ENCODE results near the gene GNPDA1. TPM values are rescaled to one million over a fixed set of nuclear protein-coding genes. Genes with fewer than 3 reads are reported as not detected.

The GNPDA1 gene
- total RNA-seq, 1 experiment from 2014 or later: 99.9 TPM

DNA sequence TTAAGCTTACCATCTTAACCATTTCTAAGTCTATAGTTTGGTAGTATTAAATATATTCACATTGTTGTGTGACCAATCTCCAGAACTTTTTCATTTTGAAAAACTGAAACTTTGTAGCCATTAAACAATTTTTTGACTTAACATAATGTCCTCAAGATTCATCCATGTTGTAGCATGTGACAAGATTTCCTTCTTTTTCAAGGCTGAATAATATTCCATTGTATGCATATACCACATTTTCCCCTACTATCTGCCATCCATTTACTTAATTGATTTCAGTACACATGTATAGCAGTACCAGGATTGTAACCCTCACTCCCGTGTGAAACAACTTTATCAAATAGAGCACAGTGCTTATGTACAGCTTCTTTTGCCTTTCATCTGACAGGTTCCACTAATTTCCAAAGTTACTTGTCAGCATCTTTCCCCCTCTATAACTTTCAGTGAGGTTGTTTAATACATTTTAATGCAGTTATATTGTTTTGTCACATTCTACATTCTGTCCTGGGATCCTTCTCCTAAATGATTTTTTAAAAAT is 7.4 kb upstream of the GNPDA1 start:
- Histone ChIP-seq H3K36me3 (ENCODE audit: control insufficient read depth, insufficient read depth, low read length) (no peaks in the 10 kb centered on the region), H3K27me3 (ENCODE audit: control insufficient read depth, insufficient read depth, low read length) (no peaks in the 10 kb centered on the region), H3K4me1 (ENCODE audit: control insufficient read depth, insufficient read depth, low read length) (peaks cover 9% of the 10 kb centered on the region), H3K9me3 (ENCODE audit: control insufficient read depth, insufficient read depth, low read depth, low read length) (peaks cover 4% of the 10 kb centered on the region; the same call in 1 of the 2 replicates), H3K27ac (ENCODE audit: low read length) (no peak overlapping the region), H3K4me3 (ENCODE audit: low read depth in 2 of 2, low read length in 2 of 2) (no peak overlapping the region)
- TF ChIP-seq REST (IDR thresholded peaks at IDR 0.05; ENCODE audit: insufficient read depth in 1 of 2, low read depth in 2 of 2, low read length in 1 of 2) (no peak), TCF7L2 (IDR thresholded peaks at IDR 0.05; ENCODE audit: low read depth, low read length) (no peak), CTCF (IDR thresholded peaks at IDR 0.05) (no peak), SIN3A (IDR thresholded peaks at IDR 0.05; ENCODE audit: borderline replicate concordance, insufficient read depth, low read depth, low read length) (no peak)
- intact Hi-C loops (cut with micrococcal nuclease; ENCODE audit: unreplicated experiment): no loop called here
- ATAC-seq: no peak
- no peak for DNase-seq (ENCODE audit: low read depth, low spot score)
- POLR2A ChIA-PET: interaction anchor here (0.6 to 0.8 kb wide), 2 partner anchors 33 to 209 kb away, joined by 4 read pairs; no protein-coding TSS in a partner anchor
- BruUV-seq (replicated peaks): no TSS peak
- CTCF ChIA-PET: interaction anchor here (0.5 kb wide), 1 partner anchor 20 kb away, joined by 4 read pairs; no protein-coding TSS in a partner anchor
- in situ Hi-C loops (cut with HindIII; ENCODE audit: low pct_unique_long_range_greater_than_20kb, low sequenced_read_pairs): no loop called here

GRCh38 chr5:142017832-142018427 is 5.1 kb upstream of the GNPDA1 start:
- DNase-seq (ENCODE audit: low read depth, low spot score): no peak
- Histone ChIP-seq H3K9me3 (ENCODE audit: control insufficient read depth, insufficient read depth, low read depth, low read length) (peaks cover 4% of the 10 kb centered on the region; the same call in 1 of the 2 replicates), H3K27ac (ENCODE audit: low read length) (no peak overlapping the region), H3K4me3 (ENCODE audit: low read depth in 2 of 2, low read length in 2 of 2) (no peak overlapping the region), H3K27me3 (ENCODE audit: control insufficient read depth, insufficient read depth, low read length) (no peaks in the 10 kb centered on the region), H3K36me3 (ENCODE audit: control insufficient read depth, insufficient read depth, low read length) (no peaks in the 10 kb centered on the region), H3K4me1 (ENCODE audit: control insufficient read depth, insufficient read depth, low read length) (peaks cover 22% of the 10 kb centered on the region)
- ChIA-PET CTCF (no interaction called here), POLR2A (no interaction called here)
- intact Hi-C loops (cut with micrococcal nuclease; ENCODE audit: unreplicated experiment) (no loop called here), in situ Hi-C loops (cut with HindIII; ENCODE audit: low pct_unique_long_range_greater_than_20kb, low sequenced_read_pairs) (no loop called here)
- TF ChIP-seq CTCF (IDR thresholded peaks at IDR 0.05) (no peak), SIN3A (IDR thresholded peaks at IDR 0.05; ENCODE audit: borderline replicate concordance, insufficient read depth, low read depth, low read length) (no peak), REST (IDR thresholded peaks at IDR 0.05; ENCODE audit: insufficient read depth in 1 of 2, low read depth in 2 of 2, low read length in 1 of 2) (no peak), POLR2AphosphoS5 (IDR thresholded peaks at IDR 0.05; ENCODE audit: low read depth, low read length) (no peak)
- BruUV-seq (replicated peaks): no TSS peak
- ATAC-seq: no peak

Measured in Panc1 (cell line).